ENCODE results near the gene SV2C.
"Not testable (repeated sequence)": the region's sequence is repeated elsewhere in the genome, so short reads cannot be mapped to it uniquely, and the experiment has no call there.

Gene SV2C, protein sequence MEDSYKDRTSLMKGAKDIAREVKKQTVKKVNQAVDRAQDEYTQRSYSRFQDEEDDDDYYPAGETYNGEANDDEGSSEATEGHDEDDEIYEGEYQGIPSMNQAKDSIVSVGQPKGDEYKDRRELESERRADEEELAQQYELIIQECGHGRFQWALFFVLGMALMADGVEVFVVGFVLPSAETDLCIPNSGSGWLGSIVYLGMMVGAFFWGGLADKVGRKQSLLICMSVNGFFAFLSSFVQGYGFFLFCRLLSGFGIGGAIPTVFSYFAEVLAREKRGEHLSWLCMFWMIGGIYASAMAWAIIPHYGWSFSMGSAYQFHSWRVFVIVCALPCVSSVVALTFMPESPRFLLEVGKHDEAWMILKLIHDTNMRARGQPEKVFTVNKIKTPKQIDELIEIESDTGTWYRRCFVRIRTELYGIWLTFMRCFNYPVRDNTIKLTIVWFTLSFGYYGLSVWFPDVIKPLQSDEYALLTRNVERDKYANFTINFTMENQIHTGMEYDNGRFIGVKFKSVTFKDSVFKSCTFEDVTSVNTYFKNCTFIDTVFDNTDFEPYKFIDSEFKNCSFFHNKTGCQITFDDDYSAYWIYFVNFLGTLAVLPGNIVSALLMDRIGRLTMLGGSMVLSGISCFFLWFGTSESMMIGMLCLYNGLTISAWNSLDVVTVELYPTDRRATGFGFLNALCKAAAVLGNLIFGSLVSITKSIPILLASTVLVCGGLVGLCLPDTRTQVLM

DNA sequence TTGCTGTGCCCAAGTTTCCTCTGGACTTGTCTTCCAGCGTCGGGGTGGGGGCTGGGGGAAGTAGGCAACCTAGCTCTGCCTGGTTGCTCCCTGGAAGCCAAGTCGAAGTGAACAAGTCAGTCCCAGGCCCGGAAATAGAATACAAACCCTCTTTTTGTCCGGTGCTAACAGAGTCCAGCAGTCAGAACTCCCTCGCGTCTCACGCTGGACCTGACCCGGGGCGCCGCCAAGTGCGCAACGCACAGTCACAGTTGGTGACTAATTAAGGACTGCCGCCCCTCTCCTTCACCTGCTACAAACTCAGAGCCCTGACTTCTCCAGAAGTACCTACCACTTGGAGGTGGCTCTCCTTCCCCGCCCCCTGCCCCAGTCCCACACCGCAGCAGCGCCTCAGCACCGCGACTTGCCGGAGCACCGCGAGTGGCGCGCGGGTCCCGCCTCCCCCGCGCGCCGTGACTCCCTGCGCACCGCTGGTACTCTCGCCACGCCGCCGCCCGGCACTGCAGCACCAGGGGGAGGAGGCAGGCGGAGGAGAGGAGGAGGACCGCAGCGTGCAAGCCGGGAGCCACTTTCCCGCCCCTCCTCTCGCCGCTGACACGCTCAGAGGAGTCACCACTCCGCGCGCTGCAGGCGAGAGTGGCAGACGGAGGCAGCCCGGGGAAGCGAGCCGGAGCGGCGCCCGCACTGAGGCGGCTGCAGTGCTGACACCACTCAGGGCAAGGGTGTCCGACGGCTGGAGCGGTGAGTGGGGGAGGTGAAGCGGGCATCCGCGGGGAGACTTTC, at the start of gene SV2C:
Gene SV2C, plus strand, starts transcription at position 612 of the 783 bp plus-strand sequence. CDS start 48,368 bp downstream, outside the sequence.
- DNase-seq = no peak

DNA sequence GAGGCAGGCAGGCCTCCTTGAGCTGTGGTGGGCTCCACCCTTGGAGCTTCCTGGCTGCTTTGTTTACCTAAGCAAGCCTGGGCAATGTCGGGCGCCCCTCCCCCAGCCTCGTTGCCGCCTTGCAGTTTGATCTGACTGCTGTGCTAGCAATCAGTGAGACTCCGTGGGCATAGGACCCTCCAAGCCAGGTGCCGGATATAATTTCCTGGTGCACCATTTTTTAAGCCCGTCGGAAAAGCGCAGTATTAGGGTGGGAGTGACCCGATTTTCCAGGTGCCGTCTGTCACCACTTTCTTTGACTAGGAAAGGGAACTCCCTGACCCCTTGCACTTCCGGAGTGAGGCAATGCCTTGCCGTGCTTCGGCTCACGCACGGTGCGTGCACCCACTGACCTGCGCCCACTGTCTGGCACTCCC, 45.4 kb upstream of the SV2C start:
- DNase-seq = not testable (repeated sequence)

DNA sequence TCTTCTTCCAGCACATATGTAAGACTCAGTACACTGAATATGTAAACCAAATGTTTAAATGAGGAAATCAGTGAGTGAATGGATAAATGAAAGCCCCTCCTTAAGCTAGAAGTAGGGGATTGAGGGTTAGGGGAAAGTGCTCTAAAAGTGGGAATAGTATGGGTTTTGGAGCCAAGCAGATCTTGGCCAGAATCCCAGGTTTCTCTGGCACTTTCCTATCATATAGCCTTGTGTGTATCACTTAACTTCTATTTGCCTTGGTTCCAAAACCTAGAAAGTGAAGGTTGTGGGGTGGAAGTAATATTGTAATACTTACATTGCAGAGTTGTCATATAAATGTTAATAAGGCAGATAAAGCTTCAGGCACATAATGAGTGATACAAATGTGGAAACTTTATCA, 45.0 kb upstream of the SV2C start:
- DNase-seq = no peak

DNA sequence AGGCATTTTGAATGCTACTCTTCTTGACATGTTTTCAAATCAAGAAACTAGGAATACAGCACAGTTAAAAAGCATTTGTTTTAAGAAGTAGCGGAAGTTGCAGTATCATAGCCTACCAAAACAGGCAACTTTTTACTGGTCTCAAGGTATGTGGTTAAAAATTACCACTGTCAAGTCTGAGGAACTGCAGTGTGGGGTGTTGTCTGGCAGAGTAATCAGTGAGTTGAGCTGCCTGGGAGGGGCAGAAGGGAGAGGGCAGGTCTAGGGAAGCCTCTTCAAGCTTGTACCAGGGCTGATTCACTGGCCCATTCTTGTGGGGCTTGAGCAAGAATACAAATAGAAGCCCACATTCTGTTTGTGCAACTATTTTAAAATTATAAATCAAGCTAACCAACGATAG, 42.4 kb upstream of the SV2C start:
- no peak for DNase-seq

DNA sequence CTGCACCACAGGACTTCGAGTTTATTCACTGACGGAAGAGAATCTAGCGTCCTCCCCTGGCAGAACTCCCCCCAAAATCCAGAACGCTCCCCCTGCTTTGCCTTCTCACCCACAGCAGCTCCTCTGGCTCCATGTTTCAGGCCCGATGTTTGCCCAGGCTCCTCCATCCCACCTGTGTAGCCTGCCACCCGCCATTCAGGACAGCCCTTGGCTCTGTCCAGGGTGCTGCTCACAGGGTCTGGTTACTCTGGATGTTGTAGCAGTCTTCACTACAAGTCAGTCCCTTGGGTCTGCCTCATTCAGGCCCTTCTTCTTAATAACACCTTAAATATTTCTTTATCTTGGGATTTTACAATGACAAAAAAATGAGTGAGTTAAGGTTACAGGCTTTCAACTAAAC, 41.3 kb upstream of the SV2C start:
- peak; percentile 3 for DNase-seq

DNA sequence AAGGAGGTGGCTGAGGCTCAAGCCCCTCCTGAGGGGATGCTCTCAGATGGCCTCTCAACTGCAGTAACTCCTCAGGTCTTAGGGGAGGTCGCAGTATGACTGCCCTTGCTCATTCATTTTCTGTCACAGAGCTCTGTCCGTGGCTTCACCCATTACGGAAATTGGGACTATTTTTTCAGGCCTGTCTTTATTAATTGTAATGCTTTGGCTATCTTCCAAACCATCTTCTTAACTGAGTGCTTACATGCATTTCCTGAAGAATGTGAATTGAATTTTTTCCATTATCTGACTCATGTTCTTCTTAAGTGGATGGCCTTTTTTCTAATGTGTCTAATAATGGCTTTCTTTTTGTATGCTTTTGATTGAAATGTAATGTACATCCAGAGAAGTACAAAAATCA, 36.4 kb upstream of the SV2C start:
- DNase-seq = no peak

DNA sequence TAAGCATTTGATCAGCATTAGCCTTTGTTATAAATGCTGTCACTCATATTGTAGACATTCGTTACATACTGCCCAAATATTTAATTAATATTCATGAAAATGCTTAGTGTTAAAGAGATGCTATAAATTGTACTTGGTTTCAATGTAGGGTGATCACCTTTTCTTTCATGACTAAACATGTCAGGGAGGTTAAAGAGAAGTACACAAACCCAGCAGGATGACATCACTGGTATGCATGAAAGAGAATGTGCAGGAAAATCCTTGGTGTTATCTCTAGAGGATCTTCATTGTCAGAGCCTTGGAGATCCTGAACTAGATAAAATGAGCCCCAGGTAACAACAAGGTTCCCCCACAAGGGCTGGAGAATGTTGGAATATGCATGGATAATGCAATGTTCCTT, 33.0 kb upstream of the SV2C start:
- no peak for DNase-seq

DNA sequence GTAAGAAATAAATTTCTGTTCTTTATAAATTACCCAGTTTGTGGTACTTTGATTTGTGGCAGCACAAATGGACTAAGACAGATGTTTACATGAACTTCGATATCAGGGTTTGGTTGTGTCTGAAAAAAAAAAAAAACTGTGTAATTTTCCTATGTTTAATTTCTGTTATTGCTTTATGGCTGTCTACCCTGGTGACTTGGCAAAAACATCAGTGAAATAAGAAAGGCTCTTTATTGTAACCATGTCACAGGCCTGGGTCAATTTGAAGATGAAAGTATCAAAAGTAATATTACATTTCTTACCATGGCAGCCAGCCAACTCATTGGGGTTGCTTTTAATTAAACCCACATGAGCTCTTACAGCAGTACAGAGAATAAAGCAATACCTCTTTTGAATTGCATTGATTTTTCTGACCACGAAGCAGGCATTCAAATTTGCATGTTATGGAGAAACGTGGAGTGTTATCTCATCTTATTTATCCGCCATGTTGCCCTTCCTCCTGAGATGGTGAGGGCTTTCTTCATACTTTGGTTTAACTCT, 20.6 kb upstream of the SV2C start:
- no peak for DNase-seq

DNA sequence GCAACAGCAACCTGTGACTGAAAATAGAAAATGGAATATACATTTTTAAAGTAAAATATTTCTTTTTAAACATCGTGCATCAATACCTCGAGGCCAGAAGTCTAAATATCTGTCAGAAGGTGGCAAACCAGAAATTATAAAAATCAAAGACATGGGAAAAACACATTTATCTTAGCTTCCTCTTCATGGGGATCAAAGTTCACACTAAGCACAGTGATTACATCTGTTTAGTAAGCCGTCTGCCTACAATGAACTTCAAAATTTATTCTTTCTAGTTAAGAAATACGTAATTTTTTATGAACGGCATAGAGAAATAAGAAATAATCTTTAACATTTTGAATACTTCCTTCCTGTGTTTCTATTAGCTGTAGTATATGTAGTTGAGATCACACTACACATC, 17.9 kb upstream of the SV2C start:
- DNase-seq = no peak

DNA sequence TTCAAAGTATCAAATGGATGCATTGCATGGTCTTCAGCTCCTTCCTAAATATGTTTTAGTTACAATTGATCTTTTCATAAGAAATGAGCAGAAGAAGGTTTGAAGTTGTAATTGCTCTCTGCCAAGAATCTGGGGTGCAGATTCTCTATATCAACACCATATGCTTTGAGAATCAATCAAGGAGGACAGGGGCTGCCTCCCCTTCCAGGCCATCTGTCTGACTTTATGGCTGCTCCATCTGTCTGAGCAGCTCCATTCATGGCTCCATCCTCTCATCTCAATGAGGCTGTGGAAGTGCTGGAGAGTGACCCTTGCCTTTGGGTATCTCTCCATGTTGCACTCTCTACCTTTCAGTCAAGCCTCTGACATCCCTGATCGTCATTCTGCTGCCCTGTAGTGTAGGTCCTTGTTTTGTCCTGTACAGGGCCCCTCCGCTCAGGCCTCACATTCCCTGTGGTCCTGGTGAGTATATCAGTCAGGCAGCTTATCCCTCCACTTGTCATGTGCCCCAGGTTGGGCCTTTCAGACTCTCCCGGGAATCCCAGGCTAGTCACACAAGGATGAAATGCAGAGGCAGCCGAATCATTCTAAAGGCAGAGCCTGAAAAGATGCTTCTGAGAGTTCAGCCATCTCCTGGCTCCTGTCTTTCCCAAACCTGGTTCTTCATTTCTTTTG, 14.0 kb upstream of the SV2C start:
- no peak for DNase-seq

DNA sequence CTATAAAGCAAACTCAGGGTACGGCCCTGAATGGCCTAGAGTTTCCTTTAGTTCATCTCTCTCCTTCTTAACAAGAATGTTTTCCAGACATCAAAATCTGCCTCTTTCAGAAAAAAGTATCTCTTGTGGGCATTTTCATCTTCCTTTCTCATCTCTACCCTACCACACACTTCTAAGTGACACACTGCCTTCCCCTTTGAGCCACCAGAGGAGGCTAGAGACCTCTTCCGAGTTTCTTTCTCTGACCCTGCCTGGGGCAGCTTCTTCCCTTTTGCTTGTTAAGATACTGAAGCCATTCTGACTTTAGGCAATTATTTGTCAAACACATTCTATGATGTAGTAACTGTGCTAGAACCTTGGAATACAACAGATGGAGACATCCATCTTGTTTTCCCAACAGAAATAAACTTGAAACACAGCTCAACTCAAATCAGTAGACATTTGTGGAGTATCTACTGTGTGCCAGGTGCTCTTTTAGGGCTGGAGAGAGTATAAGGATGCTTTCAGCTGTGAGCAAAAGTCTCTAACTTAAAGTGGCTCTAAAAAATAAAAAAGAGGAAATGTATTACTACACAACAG, 8.6 kb upstream of the SV2C start:
- no peak for DNase-seq

DNA sequence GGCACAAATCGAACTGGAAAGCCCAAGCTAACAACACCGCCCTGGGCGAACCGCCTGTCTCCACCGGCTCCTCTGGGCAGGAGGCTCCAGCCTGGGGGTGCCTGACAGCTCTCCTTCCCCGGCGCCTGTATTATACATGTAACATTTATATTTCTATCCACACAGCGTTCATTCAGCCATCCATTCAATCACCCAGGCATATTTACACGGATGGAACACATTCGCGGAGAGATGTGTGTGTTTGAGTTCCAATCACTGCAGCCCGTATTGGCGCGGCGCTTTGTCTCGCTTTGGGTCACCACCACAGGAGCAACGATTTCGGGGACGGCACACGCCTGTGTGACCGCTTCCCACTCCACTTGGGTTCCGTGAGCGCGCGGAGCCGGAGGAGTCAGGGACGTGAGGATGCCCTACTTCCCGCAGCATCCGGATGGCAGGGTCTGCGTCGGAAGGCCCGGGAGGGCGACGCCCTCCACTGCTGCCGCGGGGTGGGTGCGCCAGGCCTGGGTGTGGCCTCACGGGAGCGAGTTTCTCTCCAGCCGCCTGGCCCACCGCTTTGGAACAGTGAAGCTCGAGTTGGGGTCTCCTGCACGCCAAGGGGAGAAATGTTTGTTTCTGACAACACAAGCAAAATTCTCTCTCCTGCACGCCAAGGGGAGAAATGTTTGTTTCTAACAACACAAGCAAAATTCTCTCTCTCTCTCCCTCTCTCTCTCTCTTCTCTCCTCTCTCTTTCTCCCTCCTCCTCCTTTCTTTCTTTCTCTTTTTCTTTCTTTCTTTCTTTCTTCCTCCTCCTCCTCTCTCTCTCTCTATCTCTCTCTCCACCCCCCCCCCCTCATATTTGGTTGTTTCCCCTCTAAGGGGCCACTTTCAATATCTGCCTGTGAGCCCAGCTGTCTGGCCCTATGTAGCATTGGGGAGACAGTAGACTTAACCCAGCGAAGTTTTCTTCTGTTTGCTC, 1.1 kb upstream of the SV2C start:
- DNase-seq = no peak

DNA sequence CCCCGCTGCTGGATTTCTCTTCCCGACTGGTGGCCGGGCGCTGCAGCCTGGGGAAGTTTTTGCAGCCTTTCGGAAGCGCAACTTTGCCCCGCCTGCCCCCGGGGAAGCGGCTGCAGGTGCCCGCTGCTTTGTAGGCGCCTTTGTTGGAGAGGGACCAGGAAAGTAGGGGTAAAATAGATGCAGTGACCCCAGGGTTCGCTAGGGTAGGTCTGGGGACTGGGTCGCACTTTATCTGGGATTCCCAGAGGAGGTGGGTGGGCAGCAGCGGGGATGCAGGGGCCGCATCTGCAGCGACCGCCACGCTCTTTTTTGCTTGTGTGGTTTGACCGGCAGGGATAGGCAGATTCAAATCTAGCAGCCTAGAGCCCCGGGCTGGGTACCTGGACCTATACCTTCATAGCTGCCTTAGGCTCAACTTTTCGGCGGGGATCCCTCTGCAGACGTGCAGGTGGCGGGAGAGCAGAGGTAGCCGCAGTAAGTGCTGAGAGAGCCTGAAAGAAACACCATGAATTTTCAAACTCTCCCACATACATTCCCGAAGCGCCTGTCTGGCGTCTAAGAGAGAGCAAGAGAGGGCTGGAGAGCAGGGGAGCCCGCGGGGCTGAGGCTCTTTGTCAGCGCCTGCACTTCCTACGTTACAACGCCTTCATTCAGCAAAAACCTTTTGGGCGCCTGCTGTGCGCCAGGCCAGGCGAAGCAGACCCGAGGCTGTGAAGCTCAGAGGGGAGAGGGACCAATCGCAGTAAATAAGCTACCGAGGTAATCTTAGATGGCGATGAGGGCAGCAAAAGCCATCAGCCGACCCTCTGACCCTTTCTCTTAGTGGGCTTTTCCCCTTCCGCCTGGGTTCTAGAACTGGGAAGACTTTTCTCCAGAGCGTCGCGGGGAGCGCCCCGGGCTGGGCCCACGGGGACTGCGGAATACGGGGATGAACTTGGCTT, 642 bp downstream of the SV2C start:
- DNase-seq = no peak

DNA sequence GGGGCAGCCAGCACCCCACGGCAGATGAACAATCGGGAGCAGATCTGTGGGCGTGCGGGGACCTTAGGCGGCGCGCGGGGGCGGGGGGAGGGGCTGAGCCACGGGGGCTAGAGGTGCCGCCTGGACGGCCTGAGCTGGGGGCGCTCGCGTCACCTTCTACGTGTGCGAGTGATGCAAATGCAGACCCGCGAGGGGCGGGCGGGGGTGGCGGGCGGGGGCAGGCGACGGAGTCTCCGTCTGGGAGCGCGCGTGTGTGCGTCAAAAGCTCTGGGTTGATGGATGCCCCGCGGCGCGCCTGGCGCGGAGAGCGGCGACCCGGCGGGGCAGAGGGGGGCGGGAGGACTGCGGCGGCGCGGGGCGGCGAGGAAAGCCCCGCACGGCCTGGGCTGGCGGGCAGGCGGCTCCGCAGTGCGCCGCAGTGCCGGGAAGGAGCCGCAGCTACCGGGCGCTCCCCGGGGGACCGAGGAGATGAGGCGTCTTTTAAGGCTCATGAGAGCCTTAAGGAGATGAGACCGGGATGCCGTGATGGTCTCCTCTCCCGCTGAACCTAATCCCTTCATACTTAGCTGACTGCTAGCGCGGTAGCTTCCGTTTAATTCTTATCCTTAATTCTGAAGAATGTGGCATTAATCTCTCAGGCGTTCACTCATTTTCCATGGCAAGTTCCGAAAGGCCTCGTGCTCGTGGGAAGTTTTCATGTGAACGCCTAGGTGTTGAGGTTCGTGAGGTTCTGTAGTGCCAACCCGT, 1.5 kb downstream of the SV2C start:
- DNase-seq = no peak

DNA sequence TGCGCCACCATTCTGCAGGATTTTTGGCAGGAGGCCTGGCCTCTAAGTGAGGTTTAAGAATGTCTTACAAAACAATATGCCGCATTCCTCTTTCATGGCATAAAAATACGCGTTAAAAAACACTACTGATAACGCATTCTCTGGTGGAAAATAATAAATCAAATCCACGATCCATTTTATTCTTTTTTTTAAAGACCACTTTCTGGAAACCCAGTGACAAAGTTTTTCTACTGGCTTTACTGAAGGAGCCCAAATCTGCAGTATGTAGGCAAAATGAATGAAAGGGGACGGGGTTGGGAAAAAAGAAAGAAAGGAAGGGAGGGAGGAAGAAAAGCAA, 2.0 kb downstream of the SV2C start:
- no peak for DNase-seq

DNA sequence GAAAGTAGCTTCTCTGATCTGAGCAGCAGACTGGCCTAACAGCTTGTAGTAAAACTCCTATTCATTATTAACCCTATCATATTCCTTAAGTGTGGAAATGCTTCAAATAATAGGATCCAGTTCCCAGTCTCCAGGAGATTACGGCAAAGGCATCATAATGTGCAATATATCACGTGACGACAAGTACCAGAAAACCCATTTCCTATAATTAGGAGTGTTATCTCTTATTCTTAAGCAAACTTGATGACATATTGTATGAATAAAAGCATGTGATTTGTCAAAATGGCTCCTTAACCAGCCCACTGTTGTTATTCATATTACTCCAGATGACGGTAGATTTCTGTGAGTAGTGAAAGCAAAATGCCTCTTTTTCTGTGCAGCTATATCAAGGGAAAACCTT, 2.9 kb downstream of the SV2C start:
- DNase-seq = no peak

DNA sequence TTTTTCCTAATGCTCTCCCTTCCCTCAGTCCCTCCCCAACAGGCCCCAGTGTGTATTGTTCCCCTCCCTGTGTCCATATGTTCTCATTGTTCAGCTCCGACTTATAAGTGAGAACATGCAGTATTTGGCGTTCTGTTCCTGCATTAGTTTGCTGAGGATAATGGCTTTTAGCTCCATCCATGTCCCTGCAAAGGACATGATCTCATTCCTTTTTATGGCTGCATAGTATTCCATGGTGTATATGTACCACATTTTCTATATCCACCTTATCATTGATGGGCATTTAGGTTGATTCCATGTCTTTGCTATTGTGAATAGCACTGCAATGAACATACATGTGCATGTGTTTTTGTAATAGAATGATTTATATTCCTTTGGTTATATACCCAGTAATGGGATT, 6.0 kb downstream of the SV2C start:
- not testable (repeated sequence) for DNase-seq

DNA sequence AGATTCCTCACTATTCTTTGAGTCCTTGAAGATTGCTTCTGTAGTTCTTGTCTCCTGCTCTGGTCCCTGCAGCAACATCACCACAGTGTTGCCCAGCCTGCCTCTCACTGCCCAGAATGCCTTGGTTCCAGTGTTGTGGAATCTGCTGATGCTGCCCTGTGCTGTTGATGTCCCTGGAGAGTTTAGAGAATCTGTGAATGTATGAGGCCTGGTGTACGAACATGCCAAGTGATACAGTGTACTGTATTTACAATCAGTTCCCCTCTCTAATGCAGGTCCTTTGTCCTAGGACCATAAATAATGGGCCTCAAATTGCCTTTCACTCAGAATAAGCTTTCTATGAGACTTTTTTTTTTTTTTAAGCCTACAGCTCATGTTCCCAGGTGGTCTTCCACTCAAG, 8.2 kb downstream of the SV2C start:
- DNase-seq = no peak

DNA sequence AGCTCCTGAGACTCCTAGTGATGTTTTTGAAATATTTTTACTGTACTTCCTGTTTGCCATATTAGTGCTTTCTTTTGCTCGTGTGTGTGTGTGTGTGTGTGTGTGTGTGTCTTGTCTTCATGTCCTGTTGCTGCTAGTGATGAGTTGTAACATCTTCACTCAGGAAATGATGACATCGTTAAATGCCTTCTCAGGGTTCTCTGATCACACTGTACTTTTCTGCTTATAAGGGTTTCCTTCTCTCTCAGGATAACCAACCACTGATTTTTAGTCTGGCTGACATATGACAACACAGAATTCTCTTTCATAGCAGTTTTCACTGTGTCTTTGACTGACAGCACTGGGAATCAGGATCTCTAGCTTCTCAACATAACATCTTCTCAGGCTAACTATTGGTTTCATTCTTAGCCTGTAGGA, 16.1 kb downstream of the SV2C start:
- no peak for DNase-seq
